Lung (tissue), 12 donors: Measurements from ENCODE around the gene NDUFS3. TPM values are rescaled to one million over a fixed set of nuclear protein-coding genes. Genes with fewer than 3 reads are reported as not detected.

Source experiments
- ATAC-seq: fragments of 200-7000 bp; cut with Tn5 transposase; one replicate; pipeline ENCODE4 v1.9.1; 2020; ENCODE audit warnings: moderate number of reproducible peaks; ENCODE audit not compliant: insufficient read depth, low FRiP score
- DNase-seq, 3 donors: peaks; one replicate each; pipeline ENCODE4 v3.0.0-alpha.2; 2013 to 2017
- H3K27ac ChIP-seq, 2 donors: one replicate each; pipeline ENCODE4 v1.5.1; 2013; ENCODE audit warnings: mild to moderate bottlenecking in 2 of 2, moderate library complexity in 2 of 2, control low read depth in 1 of 2, inconsistent platforms in 1 of 2, low read depth in 1 of 2, low read length in 1 of 2
- H3K27me3 ChIP-seq, 3 donors: one replicate each; pipeline ENCODE4 v1.5.1; 2013; ENCODE audit warnings: low read length in 2 of 3; ENCODE audit not compliant: control insufficient read depth in 3 of 3, insufficient read depth in 3 of 3
- H3K36me3 ChIP-seq, 4 donors: one replicate each; pipeline ENCODE4 v1.5.1; 2013; ENCODE audit warnings: low read length in 4 of 4, mild to moderate bottlenecking in 1 of 4, moderate library complexity in 1 of 4; ENCODE audit not compliant: control insufficient read depth in 4 of 4, insufficient read depth in 4 of 4
- H3K4me1 ChIP-seq, 5 donors: one replicate each; pipeline ENCODE4 v1.5.1; 2013; ENCODE audit warnings: low read length in 5 of 5, mild to moderate bottlenecking in 2 of 5, moderate library complexity in 1 of 5; ENCODE audit not compliant: control insufficient read depth in 5 of 5, insufficient read depth in 5 of 5
- H3K4me3 ChIP-seq: one replicate; pipeline ENCODE4 v1.5.1; 2013; ENCODE audit warnings: mild to moderate bottlenecking, control low read depth, moderate library complexity
- H3K9ac ChIP-seq, 2 donors: one replicate each; pipeline ENCODE4 v1.5.1; 2013; ENCODE audit warnings: low read length in 2 of 2, control low read depth in 1 of 2; ENCODE audit not compliant: insufficient read depth in 1 of 2
- H3K9me3 ChIP-seq, 4 donors: one replicate each; pipeline ENCODE4 v1.5.1; 2013; ENCODE audit warnings: low read length in 3 of 4, mild to moderate bottlenecking in 1 of 4, moderate library complexity in 1 of 4; ENCODE audit not compliant: control insufficient read depth in 4 of 4, insufficient read depth in 3 of 4
- WGBS, 2 donors: extraction: QIAGEN DNeasy Blood & Tissue Kit; methylation state at CpG; one replicate each; pipeline ENCODE4 v1.1.7; 2013; 5-methylcytosine and 5-hydroxymethylcytosine counted together
- polyA plus RNA-seq, 2 donors: library from polyadenylated mRNA; stranded (reverse); fragments of 200-250 nt; gene quantifications; one replicate each; pipeline ENCODE4 v1.2.1, GENCODE V29; 2013
- total RNA-seq, 2 donors: library from RNA; depleted of rRNA in 1 of 2; stranded (reverse); fragments of >200 nt in 1 of 2; gene quantifications; one replicate each; pipeline ENCODE4 v1.2.1, GENCODE V29; 2014 to 2021
- TF ChIP-seq, protein P1 (sequence below): IDR thresholded peaks from 2 replicates; pipeline ENCODE4 v1.5.1; 2012; ENCODE audit warnings: mild to moderate bottlenecking; ENCODE audit errors: control extremely low read depth, extremely low read depth
- donor health status: control.
- donor health status: control.
- donor health status: Bipolar disorder and iron deficiency.
- donor health status: healthy.
- donor health status: DM: yes; HTN: yes; CAD: no.

The NDUFS3 gene
- total and polyA plus RNA-seq, 4 donors = 32.2 to 168 (median 90.0) TPM

GRCh38 chr11:47534704-47535251 is 44.1 kb upstream of the NDUFS3 start:
- Histone ChIP-seq H3K4me3 (no peak overlapping the region), H3K4me1 (peaks cover 8 to 37% (median 14%) of the 10 kb centered on the region in 5 donors), H3K9ac (no peak overlapping the region), H3K36me3 (peaks cover 0 to 7% (median under 1%) of the 10 kb centered on the region in 4 donors), H3K9me3 (no peaks in the 10 kb centered on the region), H3K27me3 (no peaks in the 10 kb centered on the region), H3K27ac (no peak overlapping the region)
- ATAC-seq = no peak
- TF ChIP-seq, protein P1, sequence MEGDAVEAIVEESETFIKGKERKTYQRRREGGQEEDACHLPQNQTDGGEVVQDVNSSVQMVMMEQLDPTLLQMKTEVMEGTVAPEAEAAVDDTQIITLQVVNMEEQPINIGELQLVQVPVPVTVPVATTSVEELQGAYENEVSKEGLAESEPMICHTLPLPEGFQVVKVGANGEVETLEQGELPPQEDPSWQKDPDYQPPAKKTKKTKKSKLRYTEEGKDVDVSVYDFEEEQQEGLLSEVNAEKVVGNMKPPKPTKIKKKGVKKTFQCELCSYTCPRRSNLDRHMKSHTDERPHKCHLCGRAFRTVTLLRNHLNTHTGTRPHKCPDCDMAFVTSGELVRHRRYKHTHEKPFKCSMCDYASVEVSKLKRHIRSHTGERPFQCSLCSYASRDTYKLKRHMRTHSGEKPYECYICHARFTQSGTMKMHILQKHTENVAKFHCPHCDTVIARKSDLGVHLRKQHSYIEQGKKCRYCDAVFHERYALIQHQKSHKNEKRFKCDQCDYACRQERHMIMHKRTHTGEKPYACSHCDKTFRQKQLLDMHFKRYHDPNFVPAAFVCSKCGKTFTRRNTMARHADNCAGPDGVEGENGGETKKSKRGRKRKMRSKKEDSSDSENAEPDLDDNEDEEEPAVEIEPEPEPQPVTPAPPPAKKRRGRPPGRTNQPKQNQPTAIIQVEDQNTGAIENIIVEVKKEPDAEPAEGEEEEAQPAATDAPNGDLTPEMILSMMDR = no peak
- 91 to 92% methylated on average over 4 of the region's 4 CpGs for WGBS, 2 donors
- DNase-seq = no peak

DNA sequence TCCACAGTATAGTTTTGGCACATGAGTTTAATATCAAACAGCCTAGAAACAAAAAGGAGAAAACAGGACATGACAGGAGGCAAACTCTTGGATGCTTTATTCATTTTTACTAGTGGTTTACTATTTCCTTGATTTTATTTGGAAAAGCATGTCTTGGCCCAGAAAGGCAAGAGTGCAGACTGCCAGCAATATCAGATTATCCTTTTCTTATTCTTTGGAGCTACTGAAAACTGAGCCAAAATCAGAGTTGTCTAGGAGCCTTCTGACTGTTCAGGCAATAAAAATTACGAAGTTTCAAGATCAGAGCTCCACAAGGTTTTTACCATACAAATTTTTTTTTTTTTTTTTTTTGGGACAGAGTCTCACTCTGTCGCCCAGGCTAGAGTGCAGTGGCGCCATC is 42.0 kb upstream of the NDUFS3 start:
- Histone ChIP-seq H3K4me3 (no peak overlapping the region), H3K27me3 (no peaks in the 10 kb centered on the region), H3K9ac (no peak overlapping the region), H3K4me1 (peaks cover 10 to 41% (median 23%) of the 10 kb centered on the region in 5 donors), H3K9me3 (no peaks in the 10 kb centered on the region), H3K36me3 (peaks cover 0 to 2% (median under 1%) of the 10 kb centered on the region in 4 donors), H3K27ac (no peak overlapping the region)
- 86 to 87% methylated on average over 3 of the region's 3 CpGs for WGBS, 2 donors
- TF ChIP-seq, protein P1 = no peak
- DNase-seq (peak in 2 of 3 donors; percentile 78 to 90), ATAC-seq (no peak)

DNA sequence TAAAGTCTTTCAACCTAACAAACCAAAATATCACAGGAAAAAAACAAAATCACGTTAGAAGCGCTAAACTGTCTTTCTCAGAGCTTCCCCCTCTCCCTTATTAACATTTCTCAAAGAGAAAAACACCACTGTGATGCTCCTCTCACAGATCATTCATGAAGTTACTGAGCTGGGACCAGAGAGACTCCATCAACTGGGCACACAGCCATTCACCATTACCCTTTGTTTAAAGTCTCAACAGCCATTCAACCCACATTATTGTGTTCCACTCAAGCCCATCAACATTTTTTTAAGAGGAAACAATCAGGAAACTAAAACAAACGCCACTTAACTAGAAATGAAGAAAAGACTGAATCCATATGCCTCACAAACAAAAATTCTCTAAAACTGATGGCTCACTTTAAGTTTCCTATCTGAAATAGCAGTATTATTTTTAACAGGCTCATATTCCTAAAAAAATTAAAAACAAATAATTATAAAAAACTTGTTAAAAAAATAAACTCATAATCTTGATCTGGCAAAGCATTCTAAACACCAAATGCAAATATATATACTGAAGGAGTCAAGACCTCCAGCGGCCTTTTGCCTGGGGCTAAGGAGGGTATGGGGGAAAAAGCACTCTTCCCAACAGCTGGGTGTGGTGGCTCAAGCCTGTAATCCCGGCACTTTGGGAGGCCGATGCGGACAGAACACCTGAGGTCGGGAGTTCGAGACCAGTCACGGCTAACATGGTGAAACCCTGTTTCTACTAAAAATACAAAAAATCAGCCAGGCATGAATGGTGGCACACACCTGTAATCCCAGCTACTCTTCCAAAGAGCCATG is 39.9 kb upstream of the NDUFS3 start:
- Histone ChIP-seq H3K4me1 (peaks cover 10 to 47% (median 23%) of the 10 kb centered on the region in 5 donors), H3K4me3 (no peak overlapping the region), H3K9me3 (no peaks in the 10 kb centered on the region), H3K9ac (no peak overlapping the region), H3K36me3 (peaks cover 0 to 2% (median 0%) of the 10 kb centered on the region in 4 donors), H3K27ac (no peak overlapping the region), H3K27me3 (no peaks in the 10 kb centered on the region)
- peak; percentile 65 to 91 (median 87) for DNase-seq
- no peak for ATAC-seq
- TF ChIP-seq, protein P1 = no peak
- 72 to 76% methylated on average over 10 of the region's 10 CpGs for WGBS, 2 donors
